B cell (primary cell): ENCODE measurements around the gene CKAP5. TPM values are rescaled to one million over a fixed set of nuclear protein-coding genes. Genes with fewer than 3 reads are reported as not detected.

Source experiments
- ATAC-seq: fragments of 200-7000 bp; cut with Tn5 transposase; one replicate; pipeline ENCODE4 v1.10.0; 2021; ENCODE audit warnings: low read depth, mild to moderate bottlenecking, moderate number of reproducible peaks, moderate library complexity
- CTCF ChIA-PET: fragments of 350-600 bp; sonication (Branson Sonifier 250); formaldehyde crosslinking; loops from one replicate; lab custom pipeline; 2021; ENCODE audit warnings: antibody characterized with exemption, inconsistent platforms; lab: Charles Lee
- POLR2A ChIA-PET: fragments of 350-600 bp; sonication (Branson Sonifier 250); formaldehyde crosslinking; loops from one replicate; lab custom pipeline; 2021; ENCODE audit warnings: antibody characterized with exemption; lab: Charles Lee
- DNase-seq: peaks from one replicate; pipeline ENCODE4 v3.0.0; 2013
- H2AFZ ChIP-seq: 2 replicates; pipeline ENCODE4 v1.6.1; 2012; ENCODE audit warnings: mild to moderate bottlenecking, low read depth, low read length; ENCODE audit not compliant: insufficient read depth, poor library complexity, severe bottlenecking
- H3K27ac ChIP-seq, 2 donors: 1 replicate in 1 of 2; 2 replicates in 1 of 2; pipeline ENCODE4 v1.5.1; 2012 to 2013; ENCODE audit warnings: low read length in 2 of 2, mild to moderate bottlenecking in 2 of 2, moderate library complexity in 1 of 2
- H3K27me3 ChIP-seq, 4 experiments: fragments of 200-600 bp in 1 of 4; sonication (generic) in 1 of 4; replicated peaks in 1 of 4; 1 replicate in 2 of 4; 2 replicates in 2 of 4; pipeline versions ENCODE4 v1.6.1 to v1.7.0; 2013 to 2016; ENCODE audit warnings: low read length in 3 of 4, mild to moderate bottlenecking in 2 of 4, mixed read lengths in 1 of 4, moderate library complexity in 1 of 4; ENCODE audit not compliant: insufficient read depth in 4 of 4, control insufficient read depth in 3 of 4; ENCODE audit errors: control extremely low read depth in 1 of 4
- H3K36me3 ChIP-seq, 2 experiments: replicated peaks in 1 of 2; 1 replicate in 1 of 2; 2 replicates in 1 of 2; pipeline versions ENCODE4 v1.6.1 to v1.7.1; 2013; ENCODE audit warnings: low read length in 1 of 2; ENCODE audit not compliant: insufficient read depth in 2 of 2, control insufficient read depth in 1 of 2; ENCODE audit errors: control extremely low read depth in 1 of 2, extremely low read depth in 1 of 2
- H3K4me1 ChIP-seq, 2 donors: fragments of 200-600 bp in 1 of 2; sonication (generic) in 1 of 2; 1 replicate in 1 of 2; 2 replicates in 1 of 2; pipeline versions ENCODE4 v1.5.1 to v1.6.1; 2013 to 2017; ENCODE audit warnings: low read length in 2 of 2; ENCODE audit not compliant: control insufficient read depth in 2 of 2, insufficient read depth in 2 of 2
- H3K4me2 ChIP-seq: replicated peaks from 2 replicates; pipeline ENCODE3; 2012; ENCODE audit warnings: mild to moderate bottlenecking, low read depth, low read length; ENCODE audit not compliant: poor library complexity, severe bottlenecking
- H3K4me3 ChIP-seq, 5 experiments: fragments of 200-600 bp in 1 of 5; sonication (generic) in 1 of 5; 1 replicate in 3 of 5; 2 replicates in 2 of 5; pipeline versions ENCODE4 v1.5.1 to v1.7.0; 2011 to 2016; ENCODE audit warnings: low read length in 4 of 5, mild to moderate bottlenecking in 4 of 5, low read depth in 2 of 5, control low read depth in 1 of 5, moderate library complexity in 1 of 5; ENCODE audit not compliant: insufficient read depth in 1 of 5; ENCODE audit errors: control extremely low read depth in 1 of 5, extremely low read depth in 1 of 5
- H3K79me2 ChIP-seq: fragments of 200-600 bp; sonication (generic); one replicate; pipeline ENCODE4 v1.6.0; 2016; ENCODE audit warnings: low read length; ENCODE audit not compliant: control insufficient read depth, insufficient read depth
- H3K9ac ChIP-seq: fragments of 200-600 bp; sonication (generic); 2 replicates; pipeline ENCODE4 v1.6.1; 2017; ENCODE audit warnings: mild to moderate bottlenecking, low read length, moderate library complexity
- H3K9me3 ChIP-seq, 3 donors: one replicate each; pipeline versions ENCODE4 v1.6.1 to v1.7.1; 2013; ENCODE audit warnings: low read length in 2 of 3; ENCODE audit not compliant: control insufficient read depth in 2 of 3, insufficient read depth in 1 of 3; ENCODE audit errors: control extremely low read depth in 1 of 3
- H4K20me1 ChIP-seq: 2 replicates; pipeline ENCODE4 v1.6.0; 2012; ENCODE audit warnings: mild to moderate bottlenecking, low read length; ENCODE audit not compliant: insufficient read depth, control insufficient read depth, poor library complexity, severe bottlenecking
- H3K27ac Mint-ChIP-seq: one replicate; pipeline ENCODE4 v1.8.0; 2021; ENCODE audit warnings: mixed read lengths
- H3K27me3 Mint-ChIP-seq: one replicate; pipeline ENCODE4 v1.8.0; 2021; ENCODE audit warnings: mixed read lengths
- H3K4me1 Mint-ChIP-seq: one replicate; pipeline ENCODE4 v1.8.0; 2021; ENCODE audit warnings: mixed read lengths
- H3K4me3 Mint-ChIP-seq: one replicate; pipeline ENCODE4 v1.8.0; 2021; ENCODE audit warnings: mixed read lengths
- H3K9me3 Mint-ChIP-seq: one replicate; pipeline ENCODE4 v1.8.0; 2022; ENCODE audit warnings: mixed read lengths; ENCODE audit not compliant: insufficient read depth
- CTCF ChIP-seq: fragments of 200-600 bp; IDR thresholded peaks from one replicate; pipeline ENCODE4 v1.8.0; 2022; ENCODE audit warnings: antibody characterized with exemption, mild to moderate bottlenecking
- EZH2 ChIP-seq: IDR thresholded peaks from 2 replicates; pipeline ENCODE4 v1.6.1; 2012; ENCODE audit warnings: borderline replicate concordance, low read depth, mild to moderate bottlenecking, moderate library complexity, low read length; ENCODE audit not compliant: insufficient read depth, poor library complexity, severe bottlenecking
- WGBS: methylation state at CpG from one replicate; pipeline ENCODE4 v1.1.5; 2013; ENCODE audit warnings: missing lambda C conversion rate; ENCODE audit not compliant: insufficient coverage; 5-methylcytosine and 5-hydroxymethylcytosine counted together
- intact Hi-C: fragments of 100-400 bp; cut with micrococcal nuclease; formaldehyde crosslinking; loops from one replicate; pipeline ENCODE4 v1.10.0; 2022
- polyA plus RNA-seq: library from polyadenylated mRNA; depleted of rRNA; stranded (reverse); fragments of >200 nt; gene quantifications from 2 replicates; pipeline ENCODE4 v1.2.3, GENCODE V29; 2012
- total RNA-seq, 2 donors: library from RNA; stranded (reverse); fragments of 120-200 nt in 1 of 2; gene quantifications; 1 replicate in 1 of 2; 2 replicates in 1 of 2; pipeline versions ENCODE4 v1.2.3 to v1.2.4, GENCODE V29; 2013 to 2022

The CKAP5 gene
- total and polyA plus RNA-seq, 2 donors (not counting 1 experiment from before 2014, with no cell fraction given), result 7.3 to 54.3 TPM

GRCh38 chr11:46874586-46874985 lies 28.5 kb upstream of the CKAP5 start:
- ATAC-seq (no peak), DNase-seq (no peak)
- no peak for TF ChIP-seq EZH2
- no peak for TF ChIP-seq CTCF
- Histone ChIP-seq H3K36me3 (no peaks in the 10 kb centered on the region), H3K27me3 (no peaks in the 10 kb centered on the region), H3K4me3 (no peak overlapping the region), H2AFZ (no peak overlapping the region), H3K9me3 (no peaks in the 10 kb centered on the region), H3K27ac (no peak overlapping the region), H3K4me1 (no peaks in the 10 kb centered on the region), H3K4me2 (no peak overlapping the region), H4K20me1 (no peaks in the 10 kb centered on the region), H3K79me2 (no peaks in the 10 kb centered on the region), H3K9ac (no peak overlapping the region)
- Mint-ChIP-seq H3K27me3 (peaks cover 22% of the 10 kb centered on the region), H3K4me3 (no peak overlapping the region), H3K4me1 (no peaks in the 10 kb centered on the region), H3K9me3 (no peaks in the 10 kb centered on the region), H3K27ac (no peak overlapping the region)
- POLR2A ChIA-PET, result no interaction called here
- 78% methylated on average over 6 of the region's 6 CpGs for WGBS
- intact Hi-C loops, result no loop called here
- CTCF ChIA-PET, result interaction anchor here (1.0 kb wide), 1 partner anchor 16 kb away, joined by 3 read pairs; no protein-coding TSS in a partner anchor

GRCh38 chr11:46868912-46869311 lies 22.8 kb upstream of the CKAP5 start:
- H3K36me3 ChIP-seq, result no peaks in the 10 kb centered on the region
- H3K4me3 ChIP-seq, result no peak overlapping the region
- no peak overlapping the region for H2AFZ ChIP-seq
- no peak for TF ChIP-seq EZH2
- no peak for TF ChIP-seq CTCF
- no peaks in the 10 kb centered on the region for H4K20me1 ChIP-seq
- no peaks in the 10 kb centered on the region for H3K4me1 Mint-ChIP-seq
- ATAC-seq (no peak), DNase-seq (no peak)
- no peaks in the 10 kb centered on the region for H3K4me1 ChIP-seq
- no peaks in the 10 kb centered on the region for H3K79me2 ChIP-seq
- POLR2A ChIA-PET, result no interaction called here
- no peaks in the 10 kb centered on the region for H3K27me3 ChIP-seq
- H3K4me2 ChIP-seq, result no peak overlapping the region
- no peaks in the 10 kb centered on the region for H3K9me3 ChIP-seq
- H3K27ac ChIP-seq, result no peak overlapping the region
- H3K27me3 Mint-ChIP-seq, result peaks cover 15% of the 10 kb centered on the region
- CTCF ChIA-PET, result no interaction called here
- WGBS, result 97% methylated on average over 6 of the region's 6 CpGs
- no peak overlapping the region for H3K27ac Mint-ChIP-seq
- H3K9me3 Mint-ChIP-seq, result no peaks in the 10 kb centered on the region
- H3K9ac ChIP-seq, result no peak overlapping the region
- H3K4me3 Mint-ChIP-seq, result no peak overlapping the region
- intact Hi-C loops, result no loop called here
